ENCODE data around the gene CCDC9B.

Gene CCDC9B

DNA sequence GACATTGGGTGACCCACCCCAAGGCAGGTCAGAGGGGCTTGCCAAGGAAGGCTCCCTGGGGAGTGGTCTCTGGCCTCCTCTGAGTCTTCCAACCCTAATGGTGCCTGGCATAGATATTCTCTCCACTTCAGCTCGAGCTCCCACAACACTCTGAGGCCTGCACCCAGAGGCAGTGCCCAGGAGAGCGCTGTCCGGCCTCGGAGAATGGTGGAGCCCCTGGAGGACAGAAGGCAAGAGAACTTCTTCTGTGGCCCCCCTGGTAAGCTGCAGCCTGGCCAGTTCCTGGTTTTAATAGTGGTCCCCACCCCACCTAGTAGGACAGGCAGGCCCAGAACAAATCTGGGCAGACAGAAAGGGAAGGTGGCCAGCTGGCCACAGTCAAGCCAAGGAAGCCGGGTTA is 24.3 kb upstream of the CCDC9B start:
- no peak for DNase-seq

DNA sequence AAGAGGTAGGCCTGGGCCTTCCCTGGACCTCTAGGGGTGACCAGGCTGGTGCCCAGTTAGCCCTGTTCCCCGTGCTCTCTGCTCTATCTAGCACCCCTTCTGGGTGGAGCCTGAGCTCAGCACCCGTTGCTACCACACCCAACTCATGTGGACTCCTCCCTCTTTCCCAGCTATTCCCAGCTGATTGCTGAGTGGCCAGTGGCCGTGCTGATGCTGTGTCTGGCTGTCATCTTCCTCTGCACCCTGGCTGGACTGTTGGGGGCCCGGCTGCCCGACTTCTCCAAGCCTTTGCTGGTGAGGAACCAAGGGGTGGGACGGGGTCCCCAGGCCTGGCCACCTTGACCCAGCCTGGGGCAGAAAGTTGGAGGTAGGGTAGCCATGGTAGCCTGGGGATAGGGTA is 23.5 kb upstream of the CCDC9B start:
- DNase-seq: no peak

DNA sequence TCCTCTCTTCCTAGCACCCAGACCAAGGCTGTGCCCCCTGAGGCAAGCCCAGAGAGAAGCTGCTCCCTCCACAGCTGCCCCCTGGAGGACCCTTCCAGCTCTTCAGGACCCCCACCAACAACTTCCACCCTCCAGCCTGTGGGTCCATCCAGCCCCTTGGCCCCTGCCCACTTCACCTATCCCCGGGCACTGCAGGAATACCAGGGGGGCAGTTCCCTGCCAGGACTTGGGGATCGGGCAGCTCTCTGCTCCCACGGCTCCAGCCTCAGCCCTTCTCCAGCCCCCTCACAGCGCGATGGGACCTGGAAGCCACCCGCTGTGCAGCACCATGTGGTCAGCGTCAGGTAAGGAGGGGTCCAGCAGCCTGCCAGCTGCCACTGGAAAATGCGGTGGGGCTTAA is 22.9 kb upstream of the CCDC9B start:
- DNase-seq: no peak

DNA sequence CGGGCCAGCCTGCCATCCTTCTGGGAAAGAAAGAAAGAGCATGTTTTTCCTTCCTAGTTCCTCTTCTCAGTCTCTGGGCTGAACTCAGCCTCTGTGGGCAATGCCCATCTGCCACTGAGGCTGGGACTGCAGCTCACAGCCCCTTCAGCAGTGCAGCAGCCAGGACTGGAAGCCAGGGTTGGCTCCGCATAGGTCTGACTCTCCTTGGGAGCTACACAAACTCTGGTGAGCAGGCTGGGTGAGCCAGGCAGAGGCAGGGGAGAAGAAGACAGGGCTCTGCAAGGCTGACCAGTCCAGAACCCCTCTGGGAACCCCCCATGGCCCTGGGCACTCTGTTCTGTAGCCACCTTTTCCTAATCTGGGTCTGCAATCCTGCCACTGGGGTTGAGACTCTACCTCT is 20.9 kb upstream of the CCDC9B start:
- DNase-seq: no peak

DNA sequence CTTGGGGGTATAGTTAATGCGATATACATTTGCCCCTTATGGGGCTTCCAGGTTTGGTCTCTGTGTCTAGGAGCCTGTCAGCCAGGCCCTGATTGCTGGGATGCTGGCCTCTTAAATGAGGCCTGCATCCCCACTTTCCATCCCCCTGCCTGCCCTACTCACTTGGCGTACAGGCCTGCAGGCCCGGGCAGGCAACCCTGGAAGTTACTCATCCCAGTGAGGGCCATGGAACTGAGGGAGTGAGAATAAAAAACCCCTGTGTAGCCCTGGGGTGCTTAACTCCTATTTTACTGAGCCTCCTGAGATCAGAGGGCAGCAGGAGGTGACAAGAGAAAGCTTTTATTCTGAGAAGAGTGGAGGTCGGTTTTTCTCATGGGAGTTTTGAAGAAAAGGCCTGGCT is 19.3 kb upstream of the CCDC9B start:
- DNase-seq: no peak

DNA sequence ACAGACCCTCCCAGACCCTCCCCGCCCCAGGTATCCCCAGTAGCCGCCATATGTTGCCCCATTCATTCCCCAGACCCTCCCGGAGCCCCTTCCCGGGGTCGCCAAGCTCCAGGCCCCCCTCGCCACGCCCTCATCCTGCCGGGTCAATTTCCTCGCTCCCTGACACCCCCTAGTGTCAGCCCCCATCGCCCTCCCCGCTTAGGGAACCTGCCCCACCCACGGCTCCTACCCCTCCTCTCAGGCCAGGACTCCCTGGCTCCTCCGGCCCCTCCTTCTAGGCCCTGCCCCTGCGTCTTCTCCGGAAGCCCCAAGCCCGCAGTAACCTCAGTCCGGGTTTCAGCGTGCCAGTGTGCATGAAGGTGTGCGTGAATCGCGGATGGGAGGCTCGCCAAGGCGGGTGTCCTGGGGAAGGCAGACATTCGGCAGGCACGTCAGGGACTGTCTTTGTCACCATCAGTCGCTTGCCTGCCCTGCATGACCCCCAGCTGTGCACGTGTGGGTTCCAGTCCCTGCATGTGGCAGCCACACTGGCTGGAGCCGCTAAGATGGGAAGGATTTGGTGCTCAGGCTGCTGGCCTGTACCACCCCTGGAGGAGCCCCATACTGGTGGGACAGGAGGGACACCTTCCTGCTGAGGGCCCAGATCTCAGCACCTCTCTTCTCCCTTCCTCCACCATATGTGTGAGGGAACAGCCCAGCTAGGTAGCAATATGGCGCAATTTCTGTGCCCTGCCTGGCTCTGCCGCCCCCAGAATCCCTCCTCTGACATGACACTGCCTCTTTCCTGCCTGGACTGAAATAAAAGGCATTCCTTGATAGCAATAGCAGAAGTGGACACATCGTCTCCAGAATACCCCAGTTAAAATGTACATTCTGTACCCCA is 18.0 kb upstream of the CCDC9B start:
- peak; percentile 54 for DNase-seq

DNA sequence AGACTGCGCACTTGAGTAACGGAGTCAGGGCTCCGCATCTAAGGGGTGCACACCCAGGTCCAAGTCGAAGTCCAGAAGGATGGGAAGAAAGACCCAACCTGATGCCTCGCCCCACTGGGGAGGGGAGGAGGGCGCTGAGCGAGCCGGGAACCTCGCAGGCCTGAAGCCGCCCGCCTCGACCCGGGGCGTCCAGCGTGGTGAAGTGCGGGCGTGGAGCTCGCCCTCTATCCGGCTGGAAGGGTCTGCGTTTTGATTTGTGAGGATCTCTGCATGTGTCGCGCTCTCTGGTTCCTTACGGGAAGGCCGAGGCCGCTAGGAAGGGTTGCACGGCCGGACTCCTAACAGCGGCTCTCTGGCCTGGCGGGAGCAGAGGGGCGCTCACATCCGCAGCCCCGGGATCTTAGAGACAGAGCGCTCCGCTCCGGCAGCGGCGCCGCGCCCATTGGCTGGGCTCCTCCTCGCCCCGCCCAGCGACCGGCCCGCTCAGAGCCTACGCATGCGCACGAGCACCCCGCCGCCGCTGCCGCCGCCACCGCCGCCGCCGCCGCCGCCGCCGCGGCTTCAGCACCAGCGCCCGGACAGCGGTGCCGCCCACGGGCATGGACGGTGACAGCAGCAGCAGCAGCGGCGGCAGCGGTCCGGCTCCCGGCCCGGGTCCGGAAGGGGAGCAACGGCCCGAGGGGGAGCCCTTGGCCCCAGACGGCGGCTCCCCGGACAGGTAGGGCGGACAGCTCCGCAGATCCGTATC is 17.2 kb upstream of the CCDC9B start, which contains the start of gene DISP2:
TSS of gene DISP2 (plus strand) at position 497 of the 748 bp plus-strand sequence. CDS start at position 600, 103 bp downstream.
- DNase-seq: peak; percentile 91

DNA sequence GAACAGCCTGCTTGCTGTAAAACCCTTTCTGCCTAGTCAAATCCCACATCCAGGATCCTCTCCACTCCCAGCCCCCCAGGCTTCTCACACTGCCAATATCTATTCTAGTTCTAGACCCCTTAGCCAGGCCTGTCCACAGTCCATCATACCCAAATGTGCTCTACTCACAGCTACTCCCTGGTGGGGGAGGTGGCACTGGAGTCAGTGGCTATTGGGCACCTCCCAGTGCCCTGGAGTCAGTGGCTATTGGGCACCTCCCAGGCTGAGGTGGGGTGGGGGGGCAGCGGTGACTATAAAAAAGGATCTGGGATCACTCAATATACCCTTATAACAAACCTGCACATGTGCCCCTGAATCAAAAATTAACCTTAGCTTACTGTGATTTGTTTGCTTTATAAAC is 16.5 kb upstream of the CCDC9B start:
- DNase-seq: no peak

DNA sequence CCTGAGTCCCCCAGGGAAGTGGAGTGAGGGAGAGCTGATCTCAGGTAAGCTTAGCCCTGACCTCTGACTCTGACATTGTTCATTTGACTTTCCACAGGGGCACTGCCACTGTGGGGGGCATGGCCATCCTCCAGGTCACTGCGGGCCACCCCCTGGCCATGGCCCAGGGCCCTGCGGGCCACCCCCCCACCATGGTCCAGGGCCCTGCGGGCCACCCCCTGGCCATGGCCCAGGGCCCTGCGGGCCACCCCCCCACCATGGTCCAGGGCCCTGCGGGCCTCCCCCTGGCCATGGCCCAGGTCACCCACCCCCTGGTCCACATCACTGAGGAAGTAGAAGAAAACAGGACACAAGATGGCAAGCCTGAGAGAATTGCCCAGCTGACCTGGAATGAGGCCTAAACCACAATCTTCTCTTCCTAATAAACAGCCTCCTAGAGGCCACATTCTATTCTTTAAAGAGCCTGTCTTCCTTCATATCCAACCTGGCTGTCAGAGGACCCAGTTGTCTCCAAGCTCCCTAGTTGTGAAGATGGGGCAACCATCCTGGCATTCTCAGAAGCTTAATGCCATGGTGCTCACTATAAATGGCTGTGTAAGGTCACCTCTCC is 15.3 kb upstream of the CCDC9B start:
- DNase-seq: no peak

DNA sequence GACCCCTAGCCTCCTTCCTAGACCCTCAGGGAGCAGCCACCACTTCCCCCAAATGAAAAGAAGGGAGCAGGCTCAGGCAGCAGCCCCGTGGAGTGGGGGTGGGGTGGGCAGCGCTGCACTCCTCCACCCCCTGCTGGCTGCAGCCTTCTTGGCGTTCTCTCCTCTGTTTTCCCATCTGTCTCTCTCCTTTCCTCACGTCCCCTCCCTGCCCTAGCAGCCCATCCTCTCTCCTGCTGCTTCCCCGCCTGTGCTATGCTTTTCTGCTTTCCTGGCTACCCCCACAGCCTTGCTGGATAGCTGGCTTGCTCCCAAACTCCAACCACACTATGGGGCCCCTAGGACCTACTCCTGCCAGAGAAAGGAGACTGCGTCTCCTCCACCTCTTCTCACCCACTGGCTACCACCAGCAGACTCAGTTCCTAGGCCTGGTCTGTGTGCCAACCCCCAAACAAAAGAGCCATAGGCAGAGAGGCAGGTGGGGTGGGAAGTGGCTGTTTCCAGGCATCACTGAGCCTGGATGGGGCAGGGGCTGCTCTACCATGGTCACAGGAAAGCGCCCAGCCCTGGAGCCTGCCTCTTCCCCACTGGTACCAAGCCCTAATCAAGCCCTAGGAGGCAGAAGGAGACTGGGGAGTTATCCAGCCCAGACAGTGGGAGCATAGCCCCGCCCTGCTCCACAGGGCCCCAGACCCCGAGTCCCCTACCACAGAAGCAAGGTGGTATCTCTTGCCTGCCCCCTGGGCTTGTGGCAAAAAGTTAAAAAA is 13.9 kb upstream of the CCDC9B start:
- DNase-seq: no peak

DNA sequence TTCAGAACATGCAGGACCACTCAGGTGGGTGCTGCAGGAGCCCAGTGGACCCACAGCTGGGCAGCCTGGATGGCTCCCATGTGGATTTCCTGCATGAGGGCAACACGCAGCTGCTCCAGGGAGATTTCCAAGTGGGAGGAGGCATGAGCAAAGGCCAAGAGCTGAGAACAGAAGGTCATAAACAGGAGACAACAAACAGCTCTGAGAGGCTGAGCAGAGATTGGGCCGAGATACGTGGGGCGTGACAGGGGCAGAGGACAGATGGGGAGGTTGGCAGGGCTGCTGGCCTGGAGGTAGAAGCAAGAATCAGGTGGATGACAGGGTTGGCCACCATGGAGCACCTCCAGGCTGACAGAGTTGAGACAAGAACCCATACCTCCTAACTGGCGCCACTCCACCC is 13.0 kb upstream of the CCDC9B start:
- DNase-seq: no peak

DNA sequence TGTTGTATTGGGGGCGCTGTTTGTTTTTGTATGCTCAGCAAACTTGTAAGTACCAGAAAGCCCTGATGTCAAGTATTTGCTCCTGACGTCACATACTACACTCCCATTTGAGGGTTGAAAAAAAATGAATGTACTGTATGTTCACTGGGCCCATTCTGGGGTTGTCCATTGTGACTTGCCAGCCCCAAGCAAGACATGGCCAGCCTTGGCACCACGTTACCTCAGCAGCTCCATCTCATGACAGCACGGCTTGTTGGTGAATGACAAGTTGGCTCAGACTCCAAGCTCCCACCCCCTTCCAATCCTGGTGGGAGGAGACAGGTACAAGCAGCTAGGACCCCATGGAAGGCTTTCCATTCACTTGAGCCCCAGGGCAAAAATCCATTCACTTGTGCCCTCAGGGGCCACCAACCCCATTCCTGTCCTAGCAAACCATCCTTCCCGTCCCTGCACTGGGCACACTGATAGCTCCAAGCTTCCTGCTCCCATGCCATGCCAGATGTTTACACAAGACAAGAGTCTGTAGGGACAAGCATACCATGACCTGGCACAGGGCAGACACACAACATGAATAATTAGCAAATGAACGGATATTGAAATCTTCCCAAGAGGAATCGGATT is 11.7 kb upstream of the CCDC9B start:
- DNase-seq: no peak

DNA sequence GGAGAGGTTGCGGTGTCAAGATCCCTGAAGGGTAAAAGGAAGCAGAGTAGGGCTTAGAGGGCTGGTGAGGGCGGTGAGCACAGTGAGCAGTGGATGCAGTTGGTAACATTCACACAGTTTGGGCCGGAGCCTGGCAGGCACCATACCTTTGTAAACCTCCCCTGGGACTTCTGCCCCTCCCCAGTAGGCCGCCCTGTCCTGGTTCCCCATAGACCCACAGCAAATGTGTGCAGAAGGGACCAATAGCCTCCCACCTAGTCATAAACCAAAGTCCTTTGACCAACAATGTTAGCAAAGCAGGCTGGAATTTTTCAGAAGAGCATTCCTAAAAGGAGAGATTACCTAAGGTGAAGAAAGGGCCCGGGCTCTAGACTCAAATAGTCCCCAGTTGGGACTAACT is 8.4 kb upstream of the CCDC9B start:
- no peak for DNase-seq

DNA sequence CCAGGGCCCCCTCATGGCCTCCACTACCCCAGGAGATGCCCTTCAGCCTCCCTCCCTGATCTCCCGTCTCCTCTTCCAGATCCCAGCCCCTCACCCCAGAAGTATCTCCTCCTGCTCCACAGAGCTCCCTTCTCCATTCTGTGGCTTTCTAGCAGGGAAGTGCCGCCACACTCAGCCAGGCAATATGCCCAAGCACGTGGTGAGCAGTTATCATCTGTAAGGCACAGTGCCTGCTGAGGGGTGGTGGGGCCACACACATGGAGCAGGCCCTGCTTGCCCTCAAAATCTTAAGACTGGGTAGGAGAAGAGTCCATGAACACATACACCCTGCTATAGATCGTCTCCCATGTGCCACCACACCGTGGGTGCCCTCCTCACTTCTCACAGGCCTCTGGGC is 7.7 kb upstream of the CCDC9B start:
- no peak for DNase-seq

DNA sequence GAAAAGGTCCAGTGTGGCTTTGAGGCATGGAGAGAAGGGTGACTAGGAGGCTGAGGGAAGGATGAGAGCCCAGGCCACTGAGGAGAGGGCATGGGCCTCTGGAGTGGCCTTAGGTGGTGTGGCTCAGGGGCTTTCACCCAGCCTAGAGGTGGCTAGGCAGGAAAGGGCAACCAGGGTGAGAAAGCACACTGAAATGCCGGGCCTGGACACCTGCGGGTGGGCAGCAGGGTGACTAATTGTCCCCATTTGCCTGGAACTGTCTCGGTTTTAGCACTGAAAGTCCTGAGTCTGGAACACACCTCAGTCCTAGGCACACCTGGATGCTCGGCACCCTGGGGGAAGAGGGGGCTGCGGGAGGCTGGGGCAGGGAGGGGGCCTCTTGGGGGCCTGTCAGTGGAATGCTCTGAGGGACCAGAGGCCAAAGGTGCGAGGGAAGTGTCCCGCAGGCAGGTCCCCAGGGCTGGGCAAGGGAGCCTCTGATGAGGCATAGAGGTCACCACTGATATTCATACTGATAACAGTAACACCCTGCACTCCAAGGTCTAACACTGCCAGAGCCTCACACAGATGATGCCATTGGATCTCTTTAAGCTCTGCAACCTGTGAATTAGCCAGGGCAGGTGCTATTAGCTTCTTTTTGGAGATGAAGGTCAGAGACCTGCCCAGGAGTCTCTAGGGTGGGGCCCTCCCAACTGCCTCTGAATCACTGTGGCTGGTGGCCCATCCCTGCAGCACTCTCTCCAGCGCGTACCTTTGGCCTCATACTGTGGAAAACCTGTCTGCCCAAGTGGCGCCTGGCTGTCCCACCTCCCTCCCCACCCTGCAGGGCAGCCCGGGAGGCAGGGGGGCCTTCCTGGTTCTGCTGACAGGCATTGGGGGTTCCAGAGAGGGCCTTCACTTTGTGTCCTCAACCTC is 7.1 kb upstream of the CCDC9B start:
- no peak for DNase-seq

DNA sequence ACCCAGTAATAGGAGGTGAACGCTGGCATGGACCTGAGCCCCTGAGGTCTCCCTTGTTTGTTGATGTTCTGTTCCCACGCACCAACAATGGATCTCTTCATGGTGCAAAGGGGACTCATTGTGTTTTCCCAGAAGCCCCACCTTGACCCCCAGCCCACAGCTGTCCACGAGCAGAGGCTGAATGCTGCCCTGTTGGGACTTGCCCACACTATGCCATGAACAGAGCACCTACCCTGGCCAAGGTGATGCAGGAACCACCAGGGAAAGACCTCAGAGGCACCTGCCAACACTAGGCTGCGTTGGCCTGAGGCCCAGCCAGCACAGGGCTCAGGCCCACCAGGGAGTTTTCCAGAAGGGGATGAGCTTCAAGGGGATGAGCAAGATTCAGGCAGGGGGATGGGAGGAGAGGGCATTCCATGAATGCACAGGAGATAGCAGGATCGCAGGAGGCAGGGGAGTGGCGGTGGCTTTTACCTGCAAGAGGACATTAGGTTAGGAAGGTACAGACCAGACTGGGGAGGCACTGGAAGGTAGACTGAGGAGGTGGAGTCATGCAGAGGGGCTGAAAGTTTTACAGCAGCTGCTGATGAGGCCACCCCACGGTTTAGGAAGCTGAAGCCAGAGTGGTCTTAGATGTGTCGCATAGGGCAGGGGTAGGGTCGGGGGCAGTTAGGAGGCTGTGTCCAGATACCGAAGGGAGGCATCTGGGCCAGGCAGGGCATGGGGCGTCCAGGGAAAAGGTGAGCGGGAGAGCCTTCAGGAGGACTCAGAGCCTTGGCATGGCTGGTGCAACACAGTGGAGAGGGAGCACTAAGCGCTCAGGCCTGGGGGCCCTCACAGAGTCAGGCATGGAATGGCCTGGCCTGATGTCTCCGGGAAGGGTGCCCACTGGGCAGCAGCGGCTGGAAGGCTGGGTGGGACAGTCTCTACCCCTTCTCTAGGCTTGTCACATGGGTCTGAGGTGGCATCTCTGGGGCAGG is 6.1 kb upstream of the CCDC9B start:
- no peak for DNase-seq

DNA sequence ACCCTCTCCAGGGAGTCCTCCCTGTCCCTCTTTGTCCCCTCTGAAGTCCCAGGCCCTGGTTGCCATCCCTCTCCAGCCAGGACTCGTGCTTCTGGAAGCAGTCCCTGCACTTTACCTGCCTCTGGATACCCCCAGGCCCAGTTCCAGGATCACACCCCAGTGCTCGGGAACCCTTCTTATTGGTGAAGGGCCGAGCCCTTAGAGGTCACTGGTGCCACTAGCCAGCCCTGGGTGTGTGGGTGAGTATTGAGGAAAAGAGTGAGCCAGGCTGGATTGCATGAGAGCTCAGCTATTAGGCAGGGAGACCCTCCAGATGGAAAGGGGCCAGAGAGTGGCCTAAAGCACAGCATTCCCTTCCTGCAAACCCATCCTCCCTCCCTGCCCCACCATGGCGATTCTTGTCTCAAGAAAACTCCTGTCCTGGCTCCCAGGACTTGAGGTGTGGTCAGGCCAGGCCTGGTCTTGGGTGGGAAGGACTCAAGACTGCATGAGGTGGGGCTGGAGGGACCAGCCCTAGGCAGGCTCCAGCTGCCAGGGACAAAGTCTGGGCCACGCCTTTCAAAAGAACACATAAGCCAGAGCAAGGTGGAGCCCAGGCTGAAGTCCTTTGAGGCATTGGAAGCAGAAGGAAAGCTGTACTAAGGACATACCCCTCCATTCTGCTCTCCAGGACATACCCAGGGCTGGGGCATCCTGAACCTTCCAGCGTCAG is 5.3 kb upstream of the CCDC9B start:
- DNase-seq: no peak

DNA sequence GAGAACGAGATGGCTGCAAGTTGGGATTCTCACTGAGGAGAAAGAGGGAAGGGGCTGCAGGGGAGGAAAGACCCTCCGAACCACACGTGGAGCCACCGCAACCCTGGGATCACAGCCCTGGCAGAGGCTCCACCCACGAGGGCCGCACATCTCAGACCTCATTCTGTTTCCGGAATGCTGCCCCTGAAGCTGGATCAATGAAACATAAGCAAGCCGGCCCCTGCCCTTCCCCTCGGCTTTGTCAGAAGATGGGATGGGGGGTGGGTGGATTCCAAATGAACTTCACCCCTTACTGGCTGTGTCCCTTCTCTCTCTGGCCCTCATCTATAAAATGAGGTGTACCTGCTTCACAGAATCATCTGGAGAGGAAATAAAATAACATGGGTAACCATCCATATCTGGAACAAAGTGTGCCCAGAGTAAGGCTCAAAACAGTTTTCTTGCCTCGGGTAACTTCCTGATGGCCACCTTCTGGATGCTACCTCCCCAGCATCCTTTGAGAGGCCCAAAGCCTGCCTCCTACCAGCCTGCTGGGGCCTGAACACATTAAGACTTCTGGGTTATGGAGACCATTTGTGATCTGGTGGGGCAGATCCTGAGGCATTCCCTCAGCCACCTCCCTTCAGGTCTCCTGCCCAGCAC is 4.6 kb upstream of the CCDC9B start:
- no peak for DNase-seq

DNA sequence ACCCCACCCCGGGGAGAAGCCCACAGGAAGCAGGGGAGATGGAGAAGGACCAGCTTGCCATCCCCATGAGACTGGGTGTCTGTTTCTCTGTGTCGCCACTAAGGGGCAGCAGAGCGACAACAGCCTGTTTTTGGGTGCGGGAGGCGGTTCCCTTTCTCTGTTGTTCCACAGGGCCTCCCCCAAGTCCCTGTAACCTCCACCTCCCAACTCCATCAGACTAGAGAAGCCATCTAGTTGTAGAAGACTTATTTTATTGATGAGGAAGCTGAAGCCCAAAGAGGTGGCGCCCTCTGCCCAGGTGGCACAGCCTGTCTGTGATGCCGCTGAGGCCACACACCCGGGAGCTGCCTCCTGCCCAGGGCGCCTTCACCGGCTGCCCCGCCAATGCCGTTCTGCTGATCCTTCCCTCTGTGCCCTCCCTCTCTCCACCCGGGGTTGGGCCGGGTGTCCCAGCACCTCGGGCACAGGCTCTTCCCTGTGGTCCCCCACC is 3.9 kb upstream of the CCDC9B start:
- DNase-seq: peak; percentile 71
